Testis (tissue), 3 donors: Measurements from ENCODE around the gene NHERF1. TPM values are rescaled to one million over a fixed set of nuclear protein-coding genes. Genes with fewer than 3 reads are reported as not detected.

ENCODE experiments used
- DNase-seq: peaks from one replicate; pipeline ENCODE4 v3.0.0-alpha.2; 2019
- H3K27ac ChIP-seq, 2 donors: fragments of 200-600 bp; sonication (generic); one replicate each; pipeline ENCODE4 v1.5.1; 2019
- H3K27me3 ChIP-seq: fragments of 200-600 bp; sonication (generic); one replicate; pipeline ENCODE4 v1.5.1; 2019
- H3K36me3 ChIP-seq: fragments of 200-600 bp; sonication (generic); one replicate; pipeline ENCODE4 v1.5.1; 2017; ENCODE audit warnings: low read depth; ENCODE audit errors: missing control alignments
- H3K4me1 ChIP-seq: fragments of 200-600 bp; sonication (generic); one replicate; pipeline ENCODE4 v1.5.1; 2019
- H3K4me3 ChIP-seq, 2 donors: fragments of 200-600 bp; sonication (generic); one replicate each; pipeline ENCODE4 v1.5.1; 2017 to 2019
- H3K9me3 ChIP-seq: fragments of 200-600 bp; sonication (generic); one replicate; pipeline ENCODE4 v1.5.1; 2017
- POLR2A ChIP-seq: fragments of 450-650 bp; IDR thresholded peaks from one replicate; pipeline ENCODE4 v1.6.1; 2017; ENCODE audit warnings: antibody characterized with exemption, mild to moderate bottlenecking, moderate library complexity
- WGBS, 2 donors: methylation state at CpG; one replicate each; pipeline ENCODE4 v1.1.5; 2018; 5-methylcytosine and 5-hydroxymethylcytosine counted together
- intact Hi-C: fragments of 100-400 bp; cut with DNase I; formaldehyde crosslinking; loops from one replicate; pipeline ENCODE4 v1.15.1; 2023; ENCODE audit warnings: low total_unique reads
- polyA plus RNA-seq: library from polyadenylated mRNA; stranded (reverse); fragments of 350-450 nt; fragmentation: Illumina TruSeq; extraction: RNeasy Lipid Tissue Mini Kit (QIAGEN cat#74804); gene quantifications from one replicate; pipeline ENCODE4 v1.2.3, GENCODE V29; 2014; ENCODE audit warnings: low read depth, low replicate concordance; ENCODE audit not compliant: insufficient read depth
- total RNA-seq, 2 donors: library from RNA; depleted of rRNA; stranded (reverse); fragments of >200 nt; gene quantifications; one replicate each; pipeline ENCODE4 v1.2.3, GENCODE V29; 2016
- TF ChIP-seq, protein P1 (sequence below), 3 experiments: fragments of 450-650 bp in 2 of 3; fragments of 200-600 bp in 1 of 3; sonication (generic) in 1 of 3; IDR thresholded peaks; one replicate each; pipeline ENCODE4 v1.5.1; 2016 to 2019; ENCODE audit warnings: antibody characterized with exemption in 3 of 3, mild to moderate bottlenecking in 2 of 3, moderate library complexity in 1 of 3

The NHERF1 gene
- total and polyA plus RNA-seq, 3 donors from 2014 or later = 26.9 to 69.2 (median 28.6) TPM

DNA sequence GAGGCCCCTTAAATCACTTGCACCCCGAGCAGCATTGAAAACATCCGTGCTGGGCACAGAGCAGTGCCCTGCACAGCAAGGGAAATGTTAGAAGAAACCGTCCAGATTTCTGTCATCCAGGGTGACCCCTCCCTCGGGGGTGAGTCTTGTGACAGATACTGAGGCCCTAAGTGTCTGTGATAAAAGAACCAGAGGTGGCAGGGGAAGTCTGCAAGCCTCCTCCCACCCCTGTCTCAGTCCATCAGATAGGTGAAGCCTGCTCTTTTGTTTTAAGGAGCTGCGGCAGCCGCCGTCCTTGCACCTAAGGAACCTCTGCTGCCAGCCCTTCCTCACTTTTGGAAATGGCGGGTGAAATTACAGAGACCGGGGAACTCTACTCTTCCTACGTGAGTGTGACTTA, 28.6 kb downstream of the NHERF1 start:
- intact Hi-C loops = no loop called here

DNA sequence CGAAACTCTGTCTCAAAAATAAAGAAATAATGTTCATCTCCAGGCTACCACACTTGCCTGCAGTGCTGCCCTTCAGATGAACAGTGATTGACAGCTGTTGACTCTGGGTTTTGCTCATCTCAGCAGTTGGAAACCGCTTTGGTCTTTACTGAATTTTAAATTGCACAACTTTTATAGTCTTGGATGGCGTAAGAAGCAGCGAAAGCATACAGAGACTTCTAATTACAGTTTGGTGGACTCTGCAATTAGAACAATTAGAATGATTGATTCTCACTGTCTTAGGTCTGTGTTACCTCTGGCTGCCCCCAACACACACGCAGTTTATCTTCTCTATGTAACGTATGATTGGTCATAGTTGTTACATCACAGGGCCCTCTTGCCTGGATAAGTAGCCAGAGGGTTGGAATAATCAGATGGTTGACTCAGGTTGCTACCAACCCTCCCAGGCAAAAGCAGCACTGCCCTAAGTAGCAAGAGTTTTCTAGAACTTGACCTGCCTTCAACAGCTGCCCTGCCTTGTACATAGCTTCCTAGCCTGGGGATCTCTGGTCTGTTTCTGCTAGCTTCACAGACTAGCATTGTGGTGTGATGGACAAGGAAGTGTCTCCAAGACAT, 29.6 kb downstream of the NHERF1 start:
- no peak for TF ChIP-seq POLR2A
- TF ChIP-seq, protein P1, sequence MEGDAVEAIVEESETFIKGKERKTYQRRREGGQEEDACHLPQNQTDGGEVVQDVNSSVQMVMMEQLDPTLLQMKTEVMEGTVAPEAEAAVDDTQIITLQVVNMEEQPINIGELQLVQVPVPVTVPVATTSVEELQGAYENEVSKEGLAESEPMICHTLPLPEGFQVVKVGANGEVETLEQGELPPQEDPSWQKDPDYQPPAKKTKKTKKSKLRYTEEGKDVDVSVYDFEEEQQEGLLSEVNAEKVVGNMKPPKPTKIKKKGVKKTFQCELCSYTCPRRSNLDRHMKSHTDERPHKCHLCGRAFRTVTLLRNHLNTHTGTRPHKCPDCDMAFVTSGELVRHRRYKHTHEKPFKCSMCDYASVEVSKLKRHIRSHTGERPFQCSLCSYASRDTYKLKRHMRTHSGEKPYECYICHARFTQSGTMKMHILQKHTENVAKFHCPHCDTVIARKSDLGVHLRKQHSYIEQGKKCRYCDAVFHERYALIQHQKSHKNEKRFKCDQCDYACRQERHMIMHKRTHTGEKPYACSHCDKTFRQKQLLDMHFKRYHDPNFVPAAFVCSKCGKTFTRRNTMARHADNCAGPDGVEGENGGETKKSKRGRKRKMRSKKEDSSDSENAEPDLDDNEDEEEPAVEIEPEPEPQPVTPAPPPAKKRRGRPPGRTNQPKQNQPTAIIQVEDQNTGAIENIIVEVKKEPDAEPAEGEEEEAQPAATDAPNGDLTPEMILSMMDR (IDR thresholded peaks at IDR 0.05) = no peak
- Histone ChIP-seq H3K36me3 (no peaks in the 10 kb centered on the region), H3K4me3 (no peak overlapping the region), H3K4me1 (peaks cover 20% of the 10 kb centered on the region), H3K27ac (no peak overlapping the region), H3K27me3 (no peaks in the 10 kb centered on the region), H3K9me3 (no peaks in the 10 kb centered on the region)
- intact Hi-C loops = no loop called here
- no peak for DNase-seq
- 84 to 93% methylated on average over 6 of the region's 6 CpGs for WGBS, 2 donors

More for the DNA sequence above, 28.6 kb downstream of the NHERF1 start:
- 22 to 28% methylated on average over 6 to 10 of the region's 10 CpGs for WGBS, 2 donors
- peak overlapping the region; percentile 75 for H3K4me3 ChIP-seq
- no peaks in the 10 kb centered on the region for H3K9me3 ChIP-seq
- TF ChIP-seq, protein P1 (IDR thresholded peaks at IDR 0.05) = no peak
- no peak for TF ChIP-seq POLR2A
- H3K27ac ChIP-seq = no peak overlapping the region
- H3K27me3 ChIP-seq = no peaks in the 10 kb centered on the region
- no peak for DNase-seq
- H3K36me3 ChIP-seq = no peaks in the 10 kb centered on the region
- peaks cover 20% of the 10 kb centered on the region for H3K4me1 ChIP-seq

DNA sequence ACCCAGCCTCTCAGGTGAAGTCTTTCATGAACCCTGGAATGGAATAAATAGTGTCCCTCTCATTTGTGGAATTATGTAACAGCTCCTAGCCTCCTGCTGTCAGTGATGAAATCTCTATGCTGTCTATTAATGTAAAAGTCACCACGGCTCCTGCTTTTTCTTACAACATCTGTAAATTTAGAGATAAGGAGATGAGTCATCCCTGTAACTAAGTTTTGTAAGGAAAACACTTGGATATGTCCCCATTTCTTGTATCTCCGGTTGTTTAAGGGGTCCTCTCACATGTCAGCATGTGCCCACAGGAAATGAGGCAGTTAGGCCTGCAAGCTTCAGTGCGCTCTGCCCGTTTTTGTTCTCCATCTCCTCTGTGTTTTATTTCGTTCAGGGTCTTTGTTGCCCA, 30.5 kb downstream of the NHERF1 start:
- H3K4me3 ChIP-seq = no peak overlapping the region
- no peak for DNase-seq
- intact Hi-C loops = no loop called here
- no peaks in the 10 kb centered on the region for H3K27me3 ChIP-seq
- H3K4me1 ChIP-seq = peaks cover 15% of the 10 kb centered on the region
- no peaks in the 10 kb centered on the region for H3K36me3 ChIP-seq
- no peak overlapping the region for H3K27ac ChIP-seq
- TF ChIP-seq POLR2A = no peak
- TF ChIP-seq, protein P1 (IDR thresholded peaks at IDR 0.05) = no peak
- H3K9me3 ChIP-seq = no peaks in the 10 kb centered on the region
- 70 to 80% methylated on average over 5 of the region's 5 CpGs for WGBS, 2 donors

DNA sequence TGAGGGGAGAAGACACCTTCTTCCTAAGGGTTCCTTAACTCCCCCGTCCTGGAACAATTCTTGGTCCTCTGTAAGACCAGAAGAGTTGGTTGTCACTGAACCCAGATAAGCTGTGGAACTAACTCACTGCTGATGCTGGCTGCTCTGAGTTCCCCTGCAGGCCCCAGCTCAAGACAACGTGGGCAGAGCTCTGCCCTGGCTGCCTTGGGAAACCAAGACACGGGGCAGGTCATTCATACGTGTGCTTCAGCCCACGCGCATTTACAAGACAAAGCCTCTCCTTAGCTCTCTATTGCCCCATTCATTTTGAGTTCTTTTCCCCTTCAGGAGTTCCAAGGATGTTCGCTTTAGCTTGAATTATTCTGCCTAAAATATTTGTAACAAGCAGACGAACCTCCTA, 31.1 kb downstream of the NHERF1 start:
- intact Hi-C loops = no loop called here

More for the DNA sequence above, 31.1 kb downstream of the NHERF1 start:
- DNase-seq = no peak
- H3K27ac ChIP-seq = no peak overlapping the region
- H3K9me3 ChIP-seq = no peaks in the 10 kb centered on the region
- no peaks in the 10 kb centered on the region for H3K36me3 ChIP-seq
- 81 to 87% methylated on average over 8 of the region's 8 CpGs for WGBS, 2 donors
- no peak overlapping the region for H3K4me3 ChIP-seq
- H3K27me3 ChIP-seq = no peaks in the 10 kb centered on the region
- TF ChIP-seq, protein P1 (IDR thresholded peaks at IDR 0.05) = no peak
- TF ChIP-seq POLR2A = no peak
- peaks cover 15% of the 10 kb centered on the region for H3K4me1 ChIP-seq
